Activated CD4-positive, alpha-beta T cell treated with anti-CD3 and anti-CD28 coated beads, Interleukin-10, Interleukin-2, amounts not matched to agents 100 ng/mL and 50 ng/mL, durations not matched to agents 16 hours and 8 hours (primary cell): ENCODE results near the gene MAP7D1.

ENCODE experiments used
- DNase-seq: peaks from one replicate; pipeline ENCODE4 v3.0.0-alpha.2; 2020

The MAP7D1 gene

GRCh38 chr1:36155408-36156328, at the start of gene MAP7D1:
MAP7D1 (plus strand) TSS chr1:36156160; CDS start chr1:36156418, 258 bp downstream.
- DNase-seq, result peak; percentile 86

GRCh38 chr1:36106269-36106668, 49.7 kb upstream of the MAP7D1 start:
- no peak for DNase-seq

GRCh38 chr1:36107394-36107793, 48.6 kb upstream of the MAP7D1 start:
- no peak for DNase-seq

GRCh38 chr1:36108314-36108713, 47.6 kb upstream of the MAP7D1 start:
- no peak for DNase-seq

GRCh38 chr1:36109041-36109679, 46.8 kb upstream of the MAP7D1 start:
- DNase-seq, result peak; percentile 52

- DNase-seq, result no peak
Observed at GRCh38 chr1:36111151-36111550, 44.8 kb upstream of the MAP7D1 start.

- DNase-seq, result no peak
Observed at GRCh38 chr1:36112823-36113222, 43.1 kb upstream of the MAP7D1 start.

- no peak for DNase-seq
Observed at GRCh38 chr1:36114371-36114770, 41.6 kb upstream of the MAP7D1 start.

GRCh38 chr1:36115200-36115669, 40.7 kb upstream of the MAP7D1 start:
- DNase-seq, result no peak

- no peak for DNase-seq
Observed at GRCh38 chr1:36115931-36116330, 40.0 kb upstream of the MAP7D1 start.

- no peak for DNase-seq
Observed at GRCh38 chr1:36116901-36117300, 39.1 kb upstream of the MAP7D1 start.

- DNase-seq, result no peak
Observed at GRCh38 chr1:36118447-36119204, 37.3 kb upstream of the MAP7D1 start.

- no peak for DNase-seq
Observed at GRCh38 chr1:36119456-36119855, 36.5 kb upstream of the MAP7D1 start.

GRCh38 chr1:36122062-36123030, 33.6 kb upstream of the MAP7D1 start:
- DNase-seq, result no peak

- DNase-seq, result no peak
Observed at GRCh38 chr1:36123356-36123755, 32.6 kb upstream of the MAP7D1 start.

- no peak for DNase-seq
Observed at GRCh38 chr1:36124404-36125128, 31.4 kb upstream of the MAP7D1 start.

- no peak for DNase-seq
Observed at GRCh38 chr1:36125129-36125991, 30.6 kb upstream of the MAP7D1 start, which contains the start of gene COL8A2. COL8A2 (minus strand) TSS chr1:36125222; CDS start chr1:36100242, 24,980 bp downstream.

- no peak for DNase-seq
Observed at GRCh38 chr1:36126005-36126716, 29.8 kb upstream of the MAP7D1 start.

- no peak for DNase-seq
Observed at GRCh38 chr1:36126797-36127500, 29.0 kb upstream of the MAP7D1 start.
